ENCODE results near the gene CAMKK1.

Gene CAMKK1

DNA sequence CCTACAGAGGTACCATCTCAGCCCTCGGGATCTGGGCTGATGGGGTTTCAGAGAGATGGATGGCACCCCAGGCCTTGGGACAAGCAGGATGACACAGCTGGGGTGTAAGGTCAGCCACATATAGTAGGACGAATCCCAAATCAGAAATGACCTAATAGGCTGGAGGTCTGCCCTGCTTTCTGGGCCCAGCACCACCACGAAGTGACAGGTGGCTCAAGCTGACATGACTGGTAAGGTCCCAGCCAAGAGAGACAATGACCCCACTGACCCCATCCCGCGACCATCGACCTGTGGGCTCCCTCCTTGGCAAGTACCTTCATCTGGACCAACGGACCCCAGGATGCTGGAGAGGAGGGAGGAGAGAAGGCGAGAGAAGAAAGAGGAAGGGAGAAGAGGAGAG, 15.6 kb downstream of the CAMKK1 start:
- H3K4me3 ChIP-seq (ENCODE audit: low read depth, low read length): no peak overlapping the region

DNA sequence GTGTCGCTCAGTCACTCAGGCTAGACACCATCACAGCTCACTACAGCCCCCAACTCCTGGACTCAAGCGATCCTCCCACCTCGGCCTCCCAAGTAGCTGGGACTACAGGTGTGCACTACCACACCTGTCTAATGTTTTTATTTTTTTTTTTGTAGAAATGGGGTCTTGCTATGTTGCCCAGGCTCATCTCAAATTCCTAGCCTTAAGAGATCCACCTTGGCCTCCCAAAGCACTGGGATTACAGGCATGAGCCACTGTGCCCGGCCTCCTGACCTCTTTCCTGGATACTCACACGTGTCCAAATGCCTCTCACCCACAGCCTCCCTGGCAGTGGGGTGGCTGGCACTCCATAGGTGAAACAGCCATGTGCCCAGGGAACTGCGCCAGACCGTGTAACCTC, 17.5 kb downstream of the CAMKK1 start:
- no peak overlapping the region for H3K4me3 ChIP-seq (ENCODE audit: low read depth, low read length)
- TF ChIP-seq, protein P1, sequence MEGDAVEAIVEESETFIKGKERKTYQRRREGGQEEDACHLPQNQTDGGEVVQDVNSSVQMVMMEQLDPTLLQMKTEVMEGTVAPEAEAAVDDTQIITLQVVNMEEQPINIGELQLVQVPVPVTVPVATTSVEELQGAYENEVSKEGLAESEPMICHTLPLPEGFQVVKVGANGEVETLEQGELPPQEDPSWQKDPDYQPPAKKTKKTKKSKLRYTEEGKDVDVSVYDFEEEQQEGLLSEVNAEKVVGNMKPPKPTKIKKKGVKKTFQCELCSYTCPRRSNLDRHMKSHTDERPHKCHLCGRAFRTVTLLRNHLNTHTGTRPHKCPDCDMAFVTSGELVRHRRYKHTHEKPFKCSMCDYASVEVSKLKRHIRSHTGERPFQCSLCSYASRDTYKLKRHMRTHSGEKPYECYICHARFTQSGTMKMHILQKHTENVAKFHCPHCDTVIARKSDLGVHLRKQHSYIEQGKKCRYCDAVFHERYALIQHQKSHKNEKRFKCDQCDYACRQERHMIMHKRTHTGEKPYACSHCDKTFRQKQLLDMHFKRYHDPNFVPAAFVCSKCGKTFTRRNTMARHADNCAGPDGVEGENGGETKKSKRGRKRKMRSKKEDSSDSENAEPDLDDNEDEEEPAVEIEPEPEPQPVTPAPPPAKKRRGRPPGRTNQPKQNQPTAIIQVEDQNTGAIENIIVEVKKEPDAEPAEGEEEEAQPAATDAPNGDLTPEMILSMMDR (IDR thresholded peaks at IDR 0.05; ENCODE audit: low read depth, low read length): no peak

More for the DNA sequence above, 15.6 kb downstream of the CAMKK1 start:
- TF ChIP-seq, protein P1 (IDR thresholded peaks at IDR 0.05; ENCODE audit: low read depth, low read length): no peak

DNA sequence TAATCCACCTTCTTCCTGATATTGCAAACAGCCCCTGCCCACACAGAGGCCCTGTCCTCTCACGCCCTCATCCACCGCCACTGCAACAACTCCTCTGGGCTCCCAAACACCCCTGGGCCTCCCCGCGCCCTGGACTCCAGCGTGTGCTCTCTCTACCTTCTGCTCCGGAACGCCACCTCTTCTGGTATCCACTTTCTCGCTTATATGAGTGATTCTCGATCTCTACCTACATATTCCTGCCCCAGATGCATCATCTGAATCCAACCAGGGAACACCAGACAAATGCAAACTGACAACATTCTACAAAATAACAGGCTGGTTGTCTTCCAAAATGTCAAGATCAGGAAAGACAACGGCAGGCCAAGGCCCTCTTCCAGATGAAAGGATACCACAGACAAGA, 19.0 kb downstream of the CAMKK1 start:
- TF ChIP-seq, protein P1 (IDR thresholded peaks at IDR 0.05; ENCODE audit: low read depth, low read length): no peak
- no peak overlapping the region for H3K4me3 ChIP-seq (ENCODE audit: low read depth, low read length)

- H3K4me3 ChIP-seq (ENCODE audit: low read depth, low read length): no peak overlapping the region
- TF ChIP-seq, protein P1 (IDR thresholded peaks at IDR 0.05; ENCODE audit: low read depth, low read length): no peak
These were observed 22.0 kb downstream of the CAMKK1 start for GRCh38 chr17:3870871-3871306.

GRCh38 chr17:3867606-3868005, 25.2 kb downstream of the CAMKK1 start:
- TF ChIP-seq, protein P1 (IDR thresholded peaks at IDR 0.05; ENCODE audit: low read depth, low read length): no peak
- H3K4me3 ChIP-seq (ENCODE audit: low read depth, low read length): no peak overlapping the region

DNA sequence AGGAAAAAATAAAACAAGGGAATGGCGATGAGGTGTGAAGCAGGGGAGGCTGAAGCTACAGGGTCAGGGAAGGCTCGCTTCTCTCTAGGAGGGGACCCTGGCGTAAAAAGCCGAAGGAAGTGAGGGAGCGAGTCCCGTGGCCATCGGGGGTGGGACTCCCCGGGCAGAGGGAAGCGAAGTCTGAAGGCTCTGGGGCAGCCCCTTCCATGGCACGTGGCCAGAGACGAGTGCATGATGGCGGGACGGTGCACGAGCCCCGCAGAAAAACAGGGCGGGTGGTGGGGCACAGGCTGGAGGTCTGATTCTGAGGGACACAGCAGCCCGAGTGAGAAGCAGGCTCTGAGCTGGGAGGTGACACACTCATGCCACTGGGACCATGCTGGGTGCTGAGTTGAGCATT, 25.7 kb downstream of the CAMKK1 start:
- TF ChIP-seq, protein P1 (IDR thresholded peaks at IDR 0.05; ENCODE audit: low read depth, low read length): no peak
- no peak overlapping the region for H3K4me3 ChIP-seq (ENCODE audit: low read depth, low read length)

GRCh38 chr17:3866276-3866675, 26.6 kb downstream of the CAMKK1 start:
- TF ChIP-seq, protein P1 (IDR thresholded peaks at IDR 0.05; ENCODE audit: low read depth, low read length): no peak
- no peak overlapping the region for H3K4me3 ChIP-seq (ENCODE audit: low read depth, low read length)

Measured in WI38 (cell line).